MG63 (cell line): ENCODE results near the gene ZPR1. TPM values are rescaled to one million over a fixed set of nuclear protein-coding genes. Genes with fewer than 3 reads are reported as not detected.
"Not testable (repeated sequence)": the region's sequence is repeated elsewhere in the genome, so short reads cannot be mapped to it uniquely, and the experiment has no call there.

Experiments
- DNase-seq: peaks from one replicate; pipeline ENCODE4 v3.0.0-alpha.2; 2020
- H3K27me3 ChIP-seq: fragments of 250-450 bp; sonication (Bioruptor Pico); 2 replicates; pipeline ENCODE4 v1.5.1; 2020; ENCODE audit warnings: mild to moderate bottlenecking, moderate library complexity
- H3K36me3 ChIP-seq: fragments of 250-450 bp; sonication (Bioruptor Pico); 2 replicates; pipeline ENCODE4 v1.5.1; 2020; ENCODE audit warnings: mild to moderate bottlenecking, moderate library complexity
- H3K4me3 ChIP-seq: fragments of 250-450 bp; sonication (Bioruptor Pico); 2 replicates; pipeline ENCODE4 v1.5.1; 2020; ENCODE audit warnings: mild to moderate bottlenecking, moderate library complexity
- H3K9me3 ChIP-seq: fragments of 250-450 bp; sonication (Bioruptor Pico); 2 replicates; pipeline ENCODE4 v1.5.1; 2020; ENCODE audit warnings: mild to moderate bottlenecking, moderate library complexity
- total RNA-seq: library from RNA; depleted of rRNA; stranded (reverse); fragments of >200 nt; shearing (Covaris generic); gene quantifications from 2 replicates; pipeline ENCODE4 v1.2.3, GENCODE V29; 2014; ENCODE audit warnings: low replicate concordance; rRNA removed

The ZPR1 gene
- total RNA-seq = 65.2 and 86.9 TPM in 2 replicates

GRCh38 chr11:116787786-116788486 is at the start of gene ZPR1:
Gene ZPR1 (minus strand): TSS chr11:116788023. CDS start chr11:116787990, 33 bp downstream.
- Histone ChIP-seq H3K9me3 (no peaks in the 10 kb centered on the region), H3K4me3 (peak within 1 kb of the TSS; percentile 89), H3K27me3 (no peaks in the 10 kb centered on the region), H3K36me3 (peaks cover 41% of the 10 kb centered on the region)
- DNase-seq = peak; percentile 73

- Histone ChIP-seq H3K36me3 (no peaks in the 10 kb centered on the region), H3K4me3 (no peak overlapping the region), H3K9me3 (no peaks in the 10 kb centered on the region), H3K27me3 (no peaks in the 10 kb centered on the region)
- no peak for DNase-seq
Observed at GRCh38 chr11:116836632-116836991, 48.8 kb upstream of the ZPR1 start.

- Histone ChIP-seq H3K36me3 (no peaks in the 10 kb centered on the region), H3K4me3 (peak overlapping the region; percentile 22), H3K27me3 (no peaks in the 10 kb centered on the region), H3K9me3 (no peaks in the 10 kb centered on the region)
- DNase-seq = peak; percentile 93
Observed at GRCh38 chr11:116835791-116836631, 48.2 kb upstream of the ZPR1 start.

GRCh38 chr11:116835042-116835772 is 47.4 kb upstream of the ZPR1 start:
- no peaks in the 10 kb centered on the region for H3K36me3 ChIP-seq
- H3K27me3 ChIP-seq = no peaks in the 10 kb centered on the region
- peak overlapping the region; percentile 22 for H3K4me3 ChIP-seq
- no peaks in the 10 kb centered on the region for H3K9me3 ChIP-seq
- DNase-seq = no peak

GRCh38 chr11:116834535-116835041 is 46.8 kb upstream of the ZPR1 start:
- not testable (repeated sequence) for H3K9me3 ChIP-seq, H3K36me3 ChIP-seq, H3K4me3 ChIP-seq, H3K27me3 ChIP-seq, DNase-seq

GRCh38 chr11:116833816-116834534 is 46.2 kb upstream of the ZPR1 start:
- Histone ChIP-seq H3K4me3 (no peak overlapping the region), H3K9me3 (no peaks in the 10 kb centered on the region), H3K36me3 (no peaks in the 10 kb centered on the region), H3K27me3 (no peaks in the 10 kb centered on the region)
- DNase-seq = no peak

GRCh38 chr11:116833491-116833815 is 45.6 kb upstream of the ZPR1 start:
- H3K9me3 ChIP-seq = no peaks in the 10 kb centered on the region
- H3K36me3 ChIP-seq = no peaks in the 10 kb centered on the region
- no peaks in the 10 kb centered on the region for H3K27me3 ChIP-seq
- DNase-seq = no peak
- no peak overlapping the region for H3K4me3 ChIP-seq

- Histone ChIP-seq H3K9me3 (no peaks in the 10 kb centered on the region), H3K4me3 (no peak overlapping the region), H3K36me3 (no peaks in the 10 kb centered on the region), H3K27me3 (no peaks in the 10 kb centered on the region)
- no peak for DNase-seq
Observed at GRCh38 chr11:116832350-116833290, 44.8 kb upstream of the ZPR1 start.

GRCh38 chr11:116831790-116832349 is 44.0 kb upstream of the ZPR1 start:
- Histone ChIP-seq H3K27me3 (no peaks in the 10 kb centered on the region), H3K9me3 (no peaks in the 10 kb centered on the region), H3K4me3 (no peak overlapping the region), H3K36me3 (no peaks in the 10 kb centered on the region)
- DNase-seq = no peak

GRCh38 chr11:116830184-116830912 is 42.5 kb upstream of the ZPR1 start:
- H3K9me3 ChIP-seq = no peaks in the 10 kb centered on the region
- no peak overlapping the region for H3K4me3 ChIP-seq

GRCh38 chr11:116829525-116830183 is 41.8 kb upstream of the ZPR1 start, which contains the start of gene APOC3:
Gene APOC3 (plus strand): TSS chr11:116829907. CDS start chr11:116830583, 676 bp downstream.
- DNase-seq = no peak
- no peaks in the 10 kb centered on the region for H3K9me3 ChIP-seq
- no peaks in the 10 kb centered on the region for H3K27me3 ChIP-seq
- H3K36me3 ChIP-seq = no peaks in the 10 kb centered on the region
- H3K4me3 ChIP-seq = no peak within 1 kb of the TSS

More at GRCh38 chr11:116830184-116830912, 42.5 kb upstream of the ZPR1 start:
- Histone ChIP-seq H3K36me3 (no peaks in the 10 kb centered on the region), H3K27me3 (no peaks in the 10 kb centered on the region)
- DNase-seq = no peak

- H3K4me3 ChIP-seq = no peak overlapping the region
- no peaks in the 10 kb centered on the region for H3K9me3 ChIP-seq
- DNase-seq = no peak
- H3K36me3 ChIP-seq = no peaks in the 10 kb centered on the region
- H3K27me3 ChIP-seq = no peaks in the 10 kb centered on the region
Observed at GRCh38 chr11:116828632-116829524, 41.1 kb upstream of the ZPR1 start.

GRCh38 chr11:116827461-116827860 is 39.6 kb upstream of the ZPR1 start:
- H3K36me3 ChIP-seq = no peaks in the 10 kb centered on the region
- no peak overlapping the region for H3K4me3 ChIP-seq
- no peaks in the 10 kb centered on the region for H3K9me3 ChIP-seq
- no peak for DNase-seq
- H3K27me3 ChIP-seq = no peaks in the 10 kb centered on the region
